ENCODE data around the gene TTBK1. TPM values are rescaled to one million over a fixed set of nuclear protein-coding genes. Genes with fewer than 3 reads are reported as not detected.
"Not testable (repeated sequence)": the region's sequence is repeated elsewhere in the genome, so short reads cannot be mapped to it uniquely, and the experiment has no call there.

TTBK1 gene
- total and polyA plus RNA-seq, 8 donors: 0.05 to 0.37 (median 0.14) TPM; not detected in 3

- Histone ChIP-seq H3K27me3 (peaks cover 0 to 59% (median 0%) of the 10 kb centered on the region in 3 donors), H3K36me3 (no peaks in the 10 kb centered on the region), H3K4me3 (no peak overlapping the region), H3K27ac (no peak overlapping the region), H3K9me3 (no peaks in the 10 kb centered on the region), H3K4me1 (no peaks in the 10 kb centered on the region)
- 73 to 82% (median 75%) methylated on average over 16 to 18 of the region's 18 CpGs for WGBS, 5 donors
- TF ChIP-seq EP300 (IDR thresholded peaks at IDR 0.05) (no peak), POLR2AphosphoS5 (IDR thresholded peaks at IDR 0.05) (no peak), POLR2A (IDR thresholded peaks at IDR 0.05) (no peak), CTCF (IDR thresholded peaks at IDR 0.05) (no peak)
- DNase-seq: no peak
- intact Hi-C loops (cut with DNase I; ENCODE audit: low total_unique reads): no loop called here
Observed at GRCh38 chr6:43299338-43300293, 56.3 kb downstream of the TTBK1 start.

- Histone ChIP-seq H3K36me3 (no peaks in the 10 kb centered on the region), H3K27me3 (peaks cover 0 to 61% (median 0%) of the 10 kb centered on the region in 3 donors), H3K27ac (no peak overlapping the region), H3K4me3 (no peak overlapping the region), H3K4me1 (no peaks in the 10 kb centered on the region), H3K9me3 (no peaks in the 10 kb centered on the region)
- DNase-seq: no peak
- intact Hi-C loops (cut with DNase I; ENCODE audit: low total_unique reads): no loop called here
- TF ChIP-seq CTCF (IDR thresholded peaks at IDR 0.05): no peak
- TF ChIP-seq POLR2A (IDR thresholded peaks at IDR 0.05): no peak
- TF ChIP-seq POLR2AphosphoS5 (IDR thresholded peaks at IDR 0.05): no peak
- no peak for TF ChIP-seq EP300 (IDR thresholded peaks at IDR 0.05)
- WGBS, 5 donors: 85 to 87% (median 87%) methylated on average over 13 to 15 of the region's 15 CpGs
Observed at GRCh38 chr6:43301081-43301870, 58.0 kb downstream of the TTBK1 start.

GRCh38 chr6:43302126-43302525 lies 58.8 kb downstream of the TTBK1 start:
- TF ChIP-seq POLR2A (IDR thresholded peaks at IDR 0.05) (no peak), EP300 (IDR thresholded peaks at IDR 0.05) (no peak), POLR2AphosphoS5 (IDR thresholded peaks at IDR 0.05) (no peak), CTCF (IDR thresholded peaks at IDR 0.05) (no peak)
- Histone ChIP-seq H3K27ac (no peak overlapping the region), H3K4me1 (no peaks in the 10 kb centered on the region), H3K9me3 (no peaks in the 10 kb centered on the region), H3K4me3 (no peak overlapping the region), H3K36me3 (no peaks in the 10 kb centered on the region), H3K27me3 (peaks cover 0 to 61% (median 0%) of the 10 kb centered on the region in 3 donors)
- intact Hi-C loops (cut with DNase I; ENCODE audit: low total_unique reads): no loop called here
- 74 to 87% (median 85%) methylated on average over 7 to 19 of the region's 19 CpGs for WGBS, 5 donors
- DNase-seq: no peak

- H3K4me3 ChIP-seq; H3K4me1 ChIP-seq; H3K27ac ChIP-seq; H3K36me3 ChIP-seq; DNase-seq; H3K9me3 ChIP-seq; intact Hi-C loops (cut with DNase I; ENCODE audit: low total_unique reads): not testable (repeated sequence)
- 82 to 88% (median 82%) methylated on average over 11 of the region's 11 CpGs for WGBS, 5 donors
- peaks cover 0 to 66% (median 3%) of the 10 kb centered on the region in 3 donors for H3K27me3 ChIP-seq
Observed at GRCh38 chr6:43303006-43303405, 59.7 kb downstream of the TTBK1 start.
